Activated T-helper 9 cell treated with anti-CD3 and anti-CD28 coated beads, Interleukin-2, amount 50 U/mL, for 16 hours (primary cell): ENCODE results near the gene ARID3C.

Source experiments
- DNase-seq: peaks from one replicate; pipeline ENCODE4 v3.0.0-alpha.2; 2020; ENCODE audit warnings: low read depth

Gene ARID3C

GRCh38 chr9:34577400-34578240, 51.2 kb downstream of the ARID3C start:
- no peak for DNase-seq

- no peak for DNase-seq
Observed at GRCh38 chr9:34576597-34577399, 52.1 kb downstream of the ARID3C start.

- DNase-seq, result no peak
Observed at GRCh38 chr9:34575862-34576596, 52.8 kb downstream of the ARID3C start.

- DNase-seq, result no peak
Observed at GRCh38 chr9:34575241-34575640, 53.6 kb downstream of the ARID3C start.

GRCh38 chr9:34574571-34574970, 54.3 kb downstream of the ARID3C start:
- no peak for DNase-seq

GRCh38 chr9:34573599-34574325, 55.1 kb downstream of the ARID3C start:
- no peak for DNase-seq

- DNase-seq, result no peak
Observed at GRCh38 chr9:34572628-34573027, 56.2 kb downstream of the ARID3C start.

GRCh38 chr9:34572092-34572491, 56.8 kb downstream of the ARID3C start:
- no peak for DNase-seq

GRCh38 chr9:34571481-34571810, 57.4 kb downstream of the ARID3C start:
- no peak for DNase-seq
